H9 (cell line): ENCODE data around the gene TMEM114. TPM values are rescaled to one million over a fixed set of nuclear protein-coding genes. Genes with fewer than 3 reads are reported as not detected.
"Not testable (repeated sequence)": the region's sequence is repeated elsewhere in the genome, so short reads cannot be mapped to it uniquely, and the experiment has no call there.

Experiments used
- DNase-seq: peaks from one replicate; pipeline ENCODE4 v3.0.0-alpha.2; 2017
- H2AFZ ChIP-seq: one replicate; pipeline ENCODE4 v1.6.1; 2013; ENCODE audit warnings: mild to moderate bottlenecking, low read length, control low read depth, moderate library complexity
- H2AK5ac ChIP-seq: 2 replicates; pipeline ENCODE4 v1.6.1; 2013; ENCODE audit warnings: low read length, control low read depth, mixed read lengths; ENCODE audit not compliant: insufficient read length
- H2BK120ac ChIP-seq: one replicate; pipeline ENCODE4 v1.6.1; 2013; ENCODE audit warnings: low read depth, mild to moderate bottlenecking, low read length, control low read depth, inconsistent platforms; ENCODE audit not compliant: poor library complexity, severe bottlenecking
- H2BK12ac ChIP-seq: 2 replicates; pipeline ENCODE4 v1.6.1; 2013; ENCODE audit warnings: low read length, control low read depth, mixed read lengths, low read depth; ENCODE audit not compliant: insufficient read length
- H2BK15ac ChIP-seq: 2 replicates; pipeline ENCODE4 v1.6.1; 2013; ENCODE audit warnings: low read depth, low read length, control low read depth
- H2BK20ac ChIP-seq: one replicate; pipeline ENCODE4 v1.6.1; 2013; ENCODE audit warnings: low read depth, mild to moderate bottlenecking, low read length, control low read depth, inconsistent platforms; ENCODE audit not compliant: poor library complexity, severe bottlenecking
- H2BK5ac ChIP-seq: 2 replicates; pipeline ENCODE4 v1.6.1; 2013; ENCODE audit warnings: low read length, control low read depth, mixed read lengths; ENCODE audit not compliant: insufficient read length
- H3K14ac ChIP-seq: 2 replicates; pipeline ENCODE4 v1.6.1; 2013; ENCODE audit warnings: low read length, control low read depth; ENCODE audit not compliant: insufficient read depth
- H3K18ac ChIP-seq: 2 replicates; pipeline ENCODE4 v1.6.1; 2013; ENCODE audit warnings: low read depth, mild to moderate bottlenecking, mixed read lengths, low read length, control low read depth; ENCODE audit not compliant: insufficient read length
- H3K23ac ChIP-seq: 2 replicates; pipeline ENCODE4 v1.6.1; 2013; ENCODE audit warnings: low read length, control low read depth, mixed read lengths, low read depth; ENCODE audit not compliant: insufficient read length
- H3K23me2 ChIP-seq: 2 replicates; pipeline ENCODE4 v1.6.1; 2013; ENCODE audit warnings: low read depth, mild to moderate bottlenecking, mixed read lengths, low read length, control low read depth; ENCODE audit not compliant: insufficient read length, poor library complexity, severe bottlenecking
- H3K27ac ChIP-seq: 2 replicates; pipeline ENCODE4 v1.5.1; 2013; ENCODE audit warnings: low read length, control low read depth, mixed read lengths, low read depth; ENCODE audit not compliant: insufficient read length
- H3K27me3 ChIP-seq: 2 replicates; pipeline ENCODE4 v1.6.1; 2013; ENCODE audit warnings: low read length, control low read depth, inconsistent platforms; ENCODE audit not compliant: insufficient read depth
- H3K4ac ChIP-seq: 2 replicates; pipeline ENCODE4 v1.6.1; 2013; ENCODE audit warnings: low read depth, mild to moderate bottlenecking, control low read depth, inconsistent platforms, low read length, moderate library complexity
- H3K4me1 ChIP-seq: 2 replicates; pipeline ENCODE4 v1.6.1; 2013; ENCODE audit warnings: low read length, control low read depth, inconsistent platforms; ENCODE audit not compliant: insufficient read depth
- H3K4me2 ChIP-seq: 2 replicates; pipeline ENCODE4 v1.6.1; 2013; ENCODE audit warnings: low read length, control low read depth, mixed read lengths; ENCODE audit not compliant: insufficient read length, insufficient read depth
- H3K56ac ChIP-seq: 2 replicates; pipeline ENCODE4 v1.6.1; 2013; ENCODE audit warnings: low read depth, mild to moderate bottlenecking, mixed read lengths, low read length, control low read depth; ENCODE audit not compliant: insufficient read length
- H3K79me1 ChIP-seq: 2 replicates; pipeline ENCODE4 v1.6.1; 2013; ENCODE audit warnings: low read depth, mild to moderate bottlenecking, moderate library complexity, low read length, control low read depth, inconsistent platforms; ENCODE audit not compliant: insufficient read depth, poor library complexity, severe bottlenecking
- H3K79me2 ChIP-seq: 2 replicates; pipeline ENCODE4 v1.6.1; 2013; ENCODE audit warnings: low read length, control low read depth, inconsistent platforms; ENCODE audit not compliant: insufficient read depth
- H3K9ac ChIP-seq: 2 replicates; pipeline ENCODE4 v1.6.1; 2013; ENCODE audit warnings: low read length, control low read depth, mixed read lengths; ENCODE audit not compliant: insufficient read length; ENCODE audit errors: extremely low read depth
- H3K9me3 ChIP-seq: one replicate; pipeline ENCODE4 v1.6.1; 2013; ENCODE audit warnings: low read depth, low read length, inconsistent platforms; ENCODE audit not compliant: control insufficient read depth
- H3T11ph ChIP-seq: one replicate; pipeline ENCODE4 v1.6.1; 2013; ENCODE audit warnings: mild to moderate bottlenecking, low read length, control low read depth, inconsistent platforms
- H4K20me1 ChIP-seq: one replicate; pipeline ENCODE4 v1.6.1; 2013; ENCODE audit not compliant: control insufficient read depth, insufficient read length, insufficient read depth
- H4K5ac ChIP-seq: 2 replicates; pipeline ENCODE4 v1.6.1; 2013; ENCODE audit warnings: low read depth, mild to moderate bottlenecking, mixed read lengths, low read length, control low read depth; ENCODE audit not compliant: insufficient read length
- H4K8ac ChIP-seq: replicated peaks from 2 replicates; pipeline ENCODE4 v1.6.1; 2013; ENCODE audit warnings: low read length, control low read depth, mixed read lengths, low read depth; ENCODE audit not compliant: insufficient read length
- H4K91ac ChIP-seq: 2 replicates; pipeline ENCODE4 v1.6.1; 2013; ENCODE audit warnings: low read depth, mild to moderate bottlenecking, moderate library complexity, mixed read lengths, low read length, control low read depth; ENCODE audit not compliant: insufficient read length
- H3K27ac Mint-ChIP-seq, 3 experiments: 2 replicates in 2 of 3; 3 replicates in 1 of 3; pipeline ENCODE4 v1.8.0; 2020 to 2021; ENCODE audit warnings: mixed read lengths in 3 of 3, mild to moderate bottlenecking in 1 of 3, moderate library complexity in 1 of 3
- H3K27me3 Mint-ChIP-seq: 2 replicates; pipeline ENCODE4 v1.8.0; 2021; ENCODE audit warnings: low read depth, mild to moderate bottlenecking, moderate library complexity, mixed read lengths
- H3K36me3 Mint-ChIP-seq, 3 experiments: 2 replicates in 2 of 3; 3 replicates in 1 of 3; pipeline ENCODE4 v1.8.0; 2020 to 2021; ENCODE audit warnings: low read depth in 3 of 3, mixed read lengths in 3 of 3; ENCODE audit not compliant: insufficient read depth in 1 of 3
- H3K4me1 Mint-ChIP-seq, 2 experiments: 2 replicates each; pipeline ENCODE4 v1.8.0; 2020; ENCODE audit warnings: mixed read lengths in 2 of 2
- H3K4me3 Mint-ChIP-seq, 2 experiments: 2 replicates in 1 of 2; 3 replicates in 1 of 2; pipeline ENCODE4 v1.8.0; 2020 to 2021; ENCODE audit warnings: mild to moderate bottlenecking in 2 of 2, mixed read lengths in 2 of 2, moderate library complexity in 1 of 2
- H3K9me3 Mint-ChIP-seq, 2 experiments: 2 replicates in 1 of 2; 3 replicates in 1 of 2; pipeline ENCODE4 v1.8.0; 2020; ENCODE audit warnings: mild to moderate bottlenecking in 2 of 2, mixed read lengths in 2 of 2, moderate library complexity in 1 of 2
- CTCF ChIP-seq: fragments of 200-600 bp; sonication (generic); conservative IDR thresholded peaks from 3 replicates; pipeline ENCODE4 v1.8.0; 2021; ENCODE audit warnings: antibody characterized with exemption, mild to moderate bottlenecking
- WGBS: extraction: QIAGEN DNeasy Blood & Tissue Kit; methylation state at CpG from one replicate; pipeline ENCODE4 v1.1.7; 2013; ENCODE audit warnings: missing lambda C conversion rate, low lambda C conversion rate, mixed read lengths; ENCODE audit not compliant: insufficient read length; ENCODE audit errors: extremely low coverage; 5-methylcytosine and 5-hydroxymethylcytosine counted together
- total RNA-seq: library from RNA; stranded (reverse); gene quantifications from 2 replicates; pipeline ENCODE4 v1.2.1, GENCODE V29; 2021

TMEM114 gene
- total RNA-seq, 1 experiment from 2014 or later = 0.33 TPM

- no peak for TF ChIP-seq CTCF
- H3K27ac ChIP-seq = no peak overlapping the region
- no peaks in the 10 kb centered on the region for H4K20me1 ChIP-seq
- no peaks in the 10 kb centered on the region for H3K23me2 ChIP-seq
- H3K9ac ChIP-seq = no peak overlapping the region
- H3K4me1 Mint-ChIP-seq = peaks cover 23 to 41% of the 10 kb centered on the region in 2 experiments
- no peak for DNase-seq
- peaks cover 5 to 7% of the 10 kb centered on the region in 2 experiments; a peak in 3 of 5 replicates for H3K9me3 Mint-ChIP-seq
- no peak overlapping the region for H3K23ac ChIP-seq
- no peaks in the 10 kb centered on the region; the same call in 1 of the 2 replicates for H3K4me1 ChIP-seq
- H3K4me3 Mint-ChIP-seq = 0 out of 5 replicates have a peak overlapping the region, but pooled peaks of 1 of the 2 experiments have one; percentile 46
- no peaks in the 10 kb centered on the region for H3K27me3 ChIP-seq
- H3K56ac ChIP-seq = no peak overlapping the region
- H3K4ac ChIP-seq = no peak overlapping the region
- H3K18ac ChIP-seq = no peak overlapping the region
- no peak overlapping the region for H3T11ph ChIP-seq
- H4K8ac ChIP-seq = no peak overlapping the region
- H3K27me3 Mint-ChIP-seq = peaks cover under 1% of the 10 kb centered on the region; the same call in 1 of the 2 replicates
- no peak overlapping the region for H2BK15ac ChIP-seq
- H2AK5ac ChIP-seq = no peak overlapping the region
- no CpG with 5 or more reads among the region's 6 CpGs for WGBS
- H3K14ac ChIP-seq = no peak overlapping the region
- H3K79me2 ChIP-seq = no peaks in the 10 kb centered on the region
- H3K9me3 ChIP-seq = no peaks in the 10 kb centered on the region
- no peak overlapping the region for H4K5ac ChIP-seq
- H3K4me2 ChIP-seq = no peak overlapping the region
- peak overlapping the region; percentile 56 for H2BK120ac ChIP-seq
- H3K27ac Mint-ChIP-seq = peak overlapping the region in 2 of 3 experiments; percentile 17 to 91; a peak in 3 of 7 replicates
- H2BK5ac ChIP-seq = no peak overlapping the region
- no peak overlapping the region for H2BK12ac ChIP-seq
- peak overlapping the region; percentile 77 for H2BK20ac ChIP-seq
- no peaks in the 10 kb centered on the region for H3K36me3 Mint-ChIP-seq
- no peak overlapping the region for H4K91ac ChIP-seq
- no peak overlapping the region for H2AFZ ChIP-seq
- H3K79me1 ChIP-seq = no peaks in the 10 kb centered on the region
These were observed 19.2 kb downstream of the TMEM114 start for GRCh38 chr16:8571061-8571596.

- not testable (repeated sequence) for H3K9me3 Mint-ChIP-seq, H3K14ac ChIP-seq, H3K4ac ChIP-seq, H4K5ac ChIP-seq, H3K23ac ChIP-seq, H3K27ac ChIP-seq, H3K4me3 Mint-ChIP-seq, H3K4me1 ChIP-seq, H3K23me2 ChIP-seq, H3K79me1 ChIP-seq, H2BK12ac ChIP-seq, H3K79me2 ChIP-seq, H2BK5ac ChIP-seq, H3T11ph ChIP-seq, H3K27me3 ChIP-seq, H3K36me3 Mint-ChIP-seq, H2AFZ ChIP-seq, H3K27me3 Mint-ChIP-seq, H3K9me3 ChIP-seq, H4K20me1 ChIP-seq, H4K8ac ChIP-seq, H3K56ac ChIP-seq, DNase-seq, H2BK15ac ChIP-seq, H2AK5ac ChIP-seq, H4K91ac ChIP-seq, H3K9ac ChIP-seq, H3K4me2 ChIP-seq
- H3K4me1 Mint-ChIP-seq = peaks cover 23 to 41% of the 10 kb centered on the region in 2 experiments
- peak overlapping the region; percentile 77 for H2BK20ac ChIP-seq
- H3K27ac Mint-ChIP-seq = peak overlapping the region in 1 of 3 experiments; percentile 17; a peak in 2 of 7 replicates
- peak overlapping the region; percentile 56 for H2BK120ac ChIP-seq
- no CpG with 5 or more reads among the region's 12 CpGs for WGBS
- H3K18ac ChIP-seq = peak overlapping the region; percentile 27
These were observed 19.9 kb downstream of the TMEM114 start for GRCh38 chr16:8570393-8570792.
